ENCODE results near the gene TRAPPC6A. TPM values are rescaled to one million over a fixed set of nuclear protein-coding genes. Genes with fewer than 3 reads are reported as not detected.

The TRAPPC6A gene
- total and polyA plus RNA-seq, 9 of the 15 experiments (the other 6 are each of a cell fraction or from before 2014, with no cell fraction given), result 0.82 to 23.6 (median 11.6) TPM

DNA sequence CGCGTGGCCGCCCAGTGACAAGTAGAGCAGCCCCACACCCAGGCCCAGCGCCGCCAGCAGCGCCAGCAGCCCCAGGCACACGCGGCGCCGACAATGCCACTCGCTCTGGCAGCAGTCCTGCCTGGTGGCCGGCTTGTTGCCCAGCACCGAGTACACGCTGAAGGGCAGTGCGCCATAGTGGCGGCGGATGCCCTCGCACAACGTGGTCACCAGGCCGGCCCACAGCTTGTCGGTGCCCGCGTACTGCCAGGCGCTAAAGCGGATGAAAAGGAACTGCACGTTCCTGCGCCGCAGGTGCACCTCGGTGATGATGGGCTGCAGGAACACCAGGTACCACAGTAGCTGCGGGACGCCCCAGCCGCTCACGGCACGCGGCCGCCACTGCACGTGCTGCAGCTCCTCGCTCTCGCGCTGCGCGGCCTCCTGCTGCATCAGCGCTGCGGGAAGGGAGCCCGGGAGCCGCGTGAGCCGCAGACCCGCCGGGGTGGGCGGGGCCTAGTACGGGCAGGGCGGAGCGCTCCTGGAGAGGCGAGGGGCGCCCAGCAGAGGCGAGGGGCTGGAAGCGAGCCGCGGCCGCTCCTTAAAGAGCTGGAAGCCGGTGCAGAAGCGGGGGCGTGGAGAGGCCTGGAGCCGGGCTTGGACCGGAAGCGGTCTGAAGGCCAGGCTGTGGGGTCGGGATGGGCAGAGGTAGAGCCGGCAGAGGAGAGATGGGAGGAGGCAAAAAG is 24.5 kb downstream of the TRAPPC6A start (continued):
- TF ChIP-seq, protein P1, sequence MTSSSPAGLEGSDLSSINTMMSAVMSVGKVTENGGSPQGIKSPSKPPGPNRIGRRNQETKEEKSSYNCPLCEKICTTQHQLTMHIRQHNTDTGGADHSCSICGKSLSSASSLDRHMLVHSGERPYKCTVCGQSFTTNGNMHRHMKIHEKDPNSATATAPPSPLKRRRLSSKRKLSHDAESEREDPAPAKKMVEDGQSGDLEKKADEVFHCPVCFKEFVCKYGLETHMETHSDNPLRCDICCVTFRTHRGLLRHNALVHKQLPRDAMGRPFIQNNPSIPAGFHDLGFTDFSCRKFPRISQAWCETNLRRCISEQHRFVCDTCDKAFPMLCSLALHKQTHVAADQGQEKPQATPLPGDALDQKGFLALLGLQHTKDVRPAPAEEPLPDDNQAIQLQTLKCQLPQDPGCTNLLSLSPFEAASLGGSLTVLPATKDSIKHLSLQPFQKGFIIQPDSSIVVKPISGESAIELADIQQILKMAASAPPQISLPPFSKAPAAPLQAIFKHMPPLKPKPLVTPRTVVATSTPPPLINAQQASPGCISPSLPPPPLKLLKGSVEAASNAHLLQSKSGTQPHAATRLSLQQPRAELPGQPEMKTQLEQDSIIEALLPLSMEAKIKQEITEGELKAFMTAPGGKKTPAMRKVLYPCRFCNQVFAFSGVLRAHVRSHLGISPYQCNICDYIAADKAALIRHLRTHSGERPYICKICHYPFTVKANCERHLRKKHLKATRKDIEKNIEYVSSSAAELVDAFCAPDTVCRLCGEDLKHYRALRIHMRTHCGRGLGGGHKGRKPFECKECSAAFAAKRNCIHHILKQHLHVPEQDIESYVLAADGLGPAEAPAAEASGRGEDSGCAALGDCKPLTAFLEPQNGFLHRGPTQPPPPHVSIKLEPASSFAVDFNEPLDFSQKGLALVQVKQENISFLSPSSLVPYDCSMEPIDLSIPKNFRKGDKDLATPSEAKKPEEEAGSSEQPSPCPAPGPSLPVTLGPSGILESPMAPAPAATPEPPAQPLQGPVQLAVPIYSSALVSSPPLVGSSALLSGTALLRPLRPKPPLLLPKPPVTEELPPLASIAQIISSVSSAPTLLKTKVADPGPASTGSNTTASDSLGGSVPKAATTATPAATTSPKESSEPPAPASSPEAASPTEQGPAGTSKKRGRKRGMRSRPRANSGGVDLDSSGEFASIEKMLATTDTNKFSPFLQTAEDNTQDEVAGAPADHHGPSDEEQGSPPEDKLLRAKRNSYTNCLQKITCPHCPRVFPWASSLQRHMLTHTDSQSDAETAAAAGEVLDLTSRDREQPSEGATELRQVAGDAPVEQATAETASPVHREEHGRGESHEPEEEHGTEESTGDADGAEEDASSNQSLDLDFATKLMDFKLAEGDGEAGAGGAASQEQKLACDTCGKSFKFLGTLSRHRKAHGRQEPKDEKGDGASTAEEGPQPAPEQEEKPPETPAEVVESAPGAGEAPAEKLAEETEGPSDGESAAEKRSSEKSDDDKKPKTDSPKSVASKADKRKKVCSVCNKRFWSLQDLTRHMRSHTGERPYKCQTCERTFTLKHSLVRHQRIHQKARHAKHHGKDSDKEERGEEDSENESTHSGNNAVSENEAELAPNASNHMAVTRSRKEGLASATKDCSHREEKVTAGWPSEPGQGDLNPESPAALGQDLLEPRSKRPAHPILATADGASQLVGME (CRISPR knock-in tag; IDR thresholded peaks at IDR 0.05), result no peak
- TF ChIP-seq, protein P2, sequence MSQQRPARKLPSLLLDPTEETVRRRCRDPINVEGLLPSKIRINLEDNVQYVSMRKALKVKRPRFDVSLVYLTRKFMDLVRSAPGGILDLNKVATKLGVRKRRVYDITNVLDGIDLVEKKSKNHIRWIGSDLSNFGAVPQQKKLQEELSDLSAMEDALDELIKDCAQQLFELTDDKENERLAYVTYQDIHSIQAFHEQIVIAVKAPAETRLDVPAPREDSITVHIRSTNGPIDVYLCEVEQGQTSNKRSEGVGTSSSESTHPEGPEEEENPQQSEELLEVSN (IDR thresholded peaks at IDR 0.05; ENCODE audit: borderline replicate concordance in 1 of 2, extremely low read depth in 1 of 2, insufficient read depth in 1 of 2, insufficient read length in 1 of 2, low read depth in 1 of 2, low read length in 1 of 2, poor library complexity in 1 of 2, severe bottlenecking in 1 of 2), result peak; percentile 87 to 96
- TF ChIP-seq ZBTB7A (IDR thresholded peaks at IDR 0.05; ENCODE audit: borderline replicate concordance, control insufficient read depth, low read depth, low read length) (peak; percentile 48; the same call in 1 of the 2 replicates), NFRKB (IDR thresholded peaks at IDR 0.05; ENCODE audit: low read depth) (no peak), RBM39 (optimal IDR thresholded peaks at IDR 0.05; ENCODE audit: low read depth, low read length) (no peak), PURB (CRISPR knock-in tag; IDR thresholded peaks at IDR 0.05; ENCODE audit: low read depth) (no peak)
- TF ChIP-seq, protein P3, sequence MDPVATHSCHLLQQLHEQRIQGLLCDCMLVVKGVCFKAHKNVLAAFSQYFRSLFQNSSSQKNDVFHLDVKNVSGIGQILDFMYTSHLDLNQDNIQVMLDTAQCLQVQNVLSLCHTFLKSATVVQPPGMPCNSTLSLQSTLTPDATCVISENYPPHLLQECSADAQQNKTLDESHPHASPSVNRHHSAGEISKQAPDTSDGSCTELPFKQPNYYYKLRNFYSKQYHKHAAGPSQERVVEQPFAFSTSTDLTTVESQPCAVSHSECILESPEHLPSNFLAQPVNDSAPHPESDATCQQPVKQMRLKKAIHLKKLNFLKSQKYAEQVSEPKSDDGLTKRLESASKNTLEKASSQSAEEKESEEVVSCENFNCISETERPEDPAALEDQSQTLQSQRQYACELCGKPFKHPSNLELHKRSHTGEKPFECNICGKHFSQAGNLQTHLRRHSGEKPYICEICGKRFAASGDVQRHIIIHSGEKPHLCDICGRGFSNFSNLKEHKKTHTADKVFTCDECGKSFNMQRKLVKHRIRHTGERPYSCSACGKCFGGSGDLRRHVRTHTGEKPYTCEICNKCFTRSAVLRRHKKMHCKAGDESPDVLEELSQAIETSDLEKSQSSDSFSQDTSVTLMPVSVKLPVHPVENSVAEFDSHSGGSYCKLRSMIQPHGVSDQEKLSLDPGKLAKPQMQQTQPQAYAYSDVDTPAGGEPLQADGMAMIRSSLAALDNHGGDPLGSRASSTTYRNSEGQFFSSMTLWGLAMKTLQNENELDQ (CRISPR knock-in tag; IDR thresholded peaks at IDR 0.05; ENCODE audit: borderline replicate concordance), result no peak
- TF ChIP-seq, protein P4, sequence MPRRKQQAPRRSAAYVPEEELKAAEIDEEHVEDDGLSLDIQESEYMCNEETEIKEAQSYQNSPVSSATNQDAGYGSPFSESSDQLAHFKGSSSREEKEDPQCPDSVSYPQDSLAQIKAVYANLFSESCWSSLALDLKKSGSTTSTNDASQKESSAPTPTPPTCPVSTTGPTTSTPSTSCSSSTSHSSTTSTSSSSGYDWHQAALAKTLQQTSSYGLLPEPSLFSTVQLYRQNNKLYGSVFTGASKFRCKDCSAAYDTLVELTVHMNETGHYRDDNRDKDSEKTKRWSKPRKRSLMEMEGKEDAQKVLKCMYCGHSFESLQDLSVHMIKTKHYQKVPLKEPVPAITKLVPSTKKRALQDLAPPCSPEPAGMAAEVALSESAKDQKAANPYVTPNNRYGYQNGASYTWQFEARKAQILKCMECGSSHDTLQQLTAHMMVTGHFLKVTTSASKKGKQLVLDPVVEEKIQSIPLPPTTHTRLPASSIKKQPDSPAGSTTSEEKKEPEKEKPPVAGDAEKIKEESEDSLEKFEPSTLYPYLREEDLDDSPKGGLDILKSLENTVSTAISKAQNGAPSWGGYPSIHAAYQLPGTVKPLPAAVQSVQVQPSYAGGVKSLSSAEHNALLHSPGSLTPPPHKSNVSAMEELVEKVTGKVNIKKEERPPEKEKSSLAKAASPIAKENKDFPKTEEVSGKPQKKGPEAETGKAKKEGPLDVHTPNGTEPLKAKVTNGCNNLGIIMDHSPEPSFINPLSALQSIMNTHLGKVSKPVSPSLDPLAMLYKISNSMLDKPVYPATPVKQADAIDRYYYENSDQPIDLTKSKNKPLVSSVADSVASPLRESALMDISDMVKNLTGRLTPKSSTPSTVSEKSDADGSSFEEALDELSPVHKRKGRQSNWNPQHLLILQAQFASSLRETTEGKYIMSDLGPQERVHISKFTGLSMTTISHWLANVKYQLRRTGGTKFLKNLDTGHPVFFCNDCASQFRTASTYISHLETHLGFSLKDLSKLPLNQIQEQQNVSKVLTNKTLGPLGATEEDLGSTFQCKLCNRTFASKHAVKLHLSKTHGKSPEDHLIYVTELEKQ (CRISPR knock-in tag; IDR thresholded peaks at IDR 0.05), result no peak
- TF ChIP-seq, protein P5, sequence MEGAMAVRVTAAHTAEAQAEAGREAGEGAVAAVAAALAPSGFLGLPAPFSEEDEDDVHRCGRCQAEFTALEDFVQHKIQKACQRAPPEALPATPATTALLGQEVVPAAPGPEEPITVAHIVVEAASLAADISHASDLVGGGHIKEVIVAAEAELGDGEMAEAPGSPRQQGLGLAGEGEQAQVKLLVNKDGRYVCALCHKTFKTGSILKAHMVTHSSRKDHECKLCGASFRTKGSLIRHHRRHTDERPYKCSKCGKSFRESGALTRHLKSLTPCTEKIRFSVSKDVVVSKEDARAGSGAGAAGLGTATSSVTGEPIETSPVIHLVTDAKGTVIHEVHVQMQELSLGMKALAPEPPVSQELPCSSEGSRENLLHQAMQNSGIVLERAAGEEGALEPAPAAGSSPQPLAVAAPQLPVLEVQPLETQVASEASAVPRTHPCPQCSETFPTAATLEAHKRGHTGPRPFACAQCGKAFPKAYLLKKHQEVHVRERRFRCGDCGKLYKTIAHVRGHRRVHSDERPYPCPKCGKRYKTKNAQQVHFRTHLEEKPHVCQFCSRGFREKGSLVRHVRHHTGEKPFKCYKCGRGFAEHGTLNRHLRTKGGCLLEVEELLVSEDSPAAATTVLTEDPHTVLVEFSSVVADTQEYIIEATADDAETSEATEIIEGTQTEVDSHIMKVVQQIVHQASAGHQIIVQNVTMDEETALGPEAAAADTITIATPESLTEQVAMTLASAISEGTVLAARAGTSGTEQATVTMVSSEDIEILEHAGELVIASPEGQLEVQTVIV (CRISPR knock-in tag; IDR thresholded peaks at IDR 0.05; ENCODE audit: borderline replicate concordance), result no peak

Data from K562 (cell line).